Mammary epithelial cell (primary cell): ENCODE measurements around the gene MORN4.

Experiments
- EZH2 ChIP-seq: IDR thresholded peaks from 2 replicates; pipeline ENCODE4 v1.6.1; 2012; ENCODE audit warnings: low read length, inconsistent platforms, borderline replicate concordance
- TF ChIP-seq, protein P1 (sequence below), 2 donors: IDR thresholded peaks in 1 of 2; conservative IDR thresholded peaks in 1 of 2; 2 replicates each; pipeline ENCODE4 v1.5.1; 2011 to 2012; ENCODE audit warnings: inconsistent platforms in 2 of 2, low read length in 2 of 2, mild to moderate bottlenecking in 2 of 2, control low read depth in 1 of 2, low read depth in 1 of 2; ENCODE audit not compliant: insufficient read depth in 1 of 2; ENCODE audit errors: extremely low read depth in 1 of 2

DNA sequence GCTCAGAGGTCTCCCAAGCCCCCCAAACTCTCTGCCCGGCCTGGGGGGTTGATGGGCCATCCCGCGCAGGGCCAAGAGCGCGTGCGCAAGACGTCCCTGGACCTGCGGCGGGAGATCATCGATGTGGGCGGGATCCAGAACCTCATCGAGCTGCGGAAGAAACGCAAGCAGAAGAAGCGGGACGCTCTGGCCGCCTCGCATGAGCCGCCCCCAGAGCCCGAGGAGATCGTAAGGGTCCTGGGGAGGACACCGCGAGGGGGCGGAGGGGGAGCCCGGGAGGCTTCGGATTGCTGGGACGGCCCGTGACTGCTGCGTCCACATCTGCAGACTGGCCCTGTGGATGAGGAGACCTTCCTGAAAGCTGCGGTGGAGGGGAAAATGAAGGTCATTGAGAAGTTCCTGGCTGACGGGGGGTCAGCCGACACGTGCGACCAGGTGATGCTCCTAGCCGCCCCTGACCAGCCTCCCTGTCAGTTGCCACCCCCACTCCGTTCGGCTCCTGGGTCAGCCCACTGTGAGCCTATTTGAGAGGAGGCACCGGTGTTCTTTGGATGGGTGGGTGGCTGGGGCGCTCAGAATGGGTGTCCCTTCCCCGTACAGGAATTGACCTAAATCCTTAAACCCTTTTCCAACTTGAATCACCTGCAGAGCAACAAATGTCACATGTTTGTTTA, 55.0 kb downstream of the MORN4 start:
- TF ChIP-seq, protein P1, sequence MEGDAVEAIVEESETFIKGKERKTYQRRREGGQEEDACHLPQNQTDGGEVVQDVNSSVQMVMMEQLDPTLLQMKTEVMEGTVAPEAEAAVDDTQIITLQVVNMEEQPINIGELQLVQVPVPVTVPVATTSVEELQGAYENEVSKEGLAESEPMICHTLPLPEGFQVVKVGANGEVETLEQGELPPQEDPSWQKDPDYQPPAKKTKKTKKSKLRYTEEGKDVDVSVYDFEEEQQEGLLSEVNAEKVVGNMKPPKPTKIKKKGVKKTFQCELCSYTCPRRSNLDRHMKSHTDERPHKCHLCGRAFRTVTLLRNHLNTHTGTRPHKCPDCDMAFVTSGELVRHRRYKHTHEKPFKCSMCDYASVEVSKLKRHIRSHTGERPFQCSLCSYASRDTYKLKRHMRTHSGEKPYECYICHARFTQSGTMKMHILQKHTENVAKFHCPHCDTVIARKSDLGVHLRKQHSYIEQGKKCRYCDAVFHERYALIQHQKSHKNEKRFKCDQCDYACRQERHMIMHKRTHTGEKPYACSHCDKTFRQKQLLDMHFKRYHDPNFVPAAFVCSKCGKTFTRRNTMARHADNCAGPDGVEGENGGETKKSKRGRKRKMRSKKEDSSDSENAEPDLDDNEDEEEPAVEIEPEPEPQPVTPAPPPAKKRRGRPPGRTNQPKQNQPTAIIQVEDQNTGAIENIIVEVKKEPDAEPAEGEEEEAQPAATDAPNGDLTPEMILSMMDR (conservative IDR thresholded peaks at IDR 0.05 in 1 of 2, IDR thresholded peaks at IDR 0.05 in 1 of 2; ENCODE audit: extremely low read depth in 1 of 2, insufficient read depth in 1 of 2, low read depth in 1 of 2, low read length in 2 of 2) = no peak
- no peak for TF ChIP-seq EZH2
